ENCODE data around the gene PIM3. TPM values are rescaled to one million over a fixed set of nuclear protein-coding genes. Genes with fewer than 3 reads are reported as not detected.

Gene PIM3
- polyA plus RNA-seq, 1 experiment = 8.3 TPM

DNA sequence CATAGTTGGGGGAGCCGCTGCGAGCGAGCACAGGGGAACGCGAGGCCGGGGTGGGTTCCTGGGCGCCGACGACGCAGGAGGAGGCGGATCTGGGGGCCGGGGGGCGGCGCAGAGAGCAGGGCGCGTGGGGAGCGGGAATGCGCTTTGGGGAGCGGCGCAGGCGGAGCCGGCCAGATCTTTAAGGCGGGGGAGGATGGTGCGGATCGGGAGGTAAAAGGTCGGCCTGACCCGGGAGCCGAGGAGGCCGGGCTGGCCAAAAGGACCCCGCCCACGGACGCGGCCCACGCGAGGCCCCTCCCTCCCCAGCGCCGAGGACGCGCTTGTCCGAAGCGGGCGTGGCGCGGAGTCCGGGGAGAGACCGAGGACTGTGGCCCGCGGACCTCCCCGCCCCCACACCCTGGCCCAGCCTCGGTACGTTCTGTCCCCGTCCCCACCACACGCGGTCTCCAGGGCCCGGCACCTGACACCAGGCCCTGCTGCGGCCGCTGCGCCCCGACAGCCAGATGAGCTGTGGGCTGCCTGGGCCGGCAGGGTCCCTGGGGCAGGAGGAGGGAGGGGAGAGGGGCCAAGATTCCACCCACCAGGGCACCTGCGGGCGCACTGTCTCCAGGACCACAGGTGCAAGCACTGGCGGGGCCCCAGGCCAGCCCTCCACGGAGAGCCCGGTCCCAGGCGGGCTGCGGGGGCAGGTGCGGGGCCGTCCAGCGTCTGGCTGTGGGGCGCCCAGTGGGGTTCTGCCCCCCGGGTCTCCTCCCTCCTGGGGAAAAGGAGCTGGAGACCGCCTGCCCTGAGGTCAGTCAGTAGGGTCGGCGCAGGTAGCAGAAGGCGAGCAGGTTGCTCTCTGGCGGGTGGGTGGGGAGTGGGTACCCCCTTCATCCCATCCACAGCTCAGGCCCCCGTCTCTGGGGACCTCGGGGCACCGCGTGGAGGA is 10.9 kb downstream of the PIM3 start:
- DNase-seq (ENCODE audit: low read depth) = no peak
- H3K4me3 ChIP-seq (ENCODE audit: low read depth, low read length) = peak overlapping the region; percentile 57
- CTCF ChIA-PET = interaction anchor here (1.2 to 1.4 kb wide), 2 partner anchors 17 to 41 kb away, joined by 3 to 4 read pairs; no protein-coding TSS in a partner anchor
- no peaks in the 10 kb centered on the region for H3K27me3 ChIP-seq (ENCODE audit: control insufficient read depth, insufficient read depth, low read length)
- no peaks in the 10 kb centered on the region for H3K36me3 ChIP-seq (ENCODE audit: control insufficient read depth, insufficient read depth, low read length)
- POLR2A ChIA-PET = no interaction called here
- TF ChIP-seq CTCF (IDR thresholded peaks at IDR 0.05; ENCODE audit: insufficient read depth, low read depth, low read length) = no peak

DNA sequence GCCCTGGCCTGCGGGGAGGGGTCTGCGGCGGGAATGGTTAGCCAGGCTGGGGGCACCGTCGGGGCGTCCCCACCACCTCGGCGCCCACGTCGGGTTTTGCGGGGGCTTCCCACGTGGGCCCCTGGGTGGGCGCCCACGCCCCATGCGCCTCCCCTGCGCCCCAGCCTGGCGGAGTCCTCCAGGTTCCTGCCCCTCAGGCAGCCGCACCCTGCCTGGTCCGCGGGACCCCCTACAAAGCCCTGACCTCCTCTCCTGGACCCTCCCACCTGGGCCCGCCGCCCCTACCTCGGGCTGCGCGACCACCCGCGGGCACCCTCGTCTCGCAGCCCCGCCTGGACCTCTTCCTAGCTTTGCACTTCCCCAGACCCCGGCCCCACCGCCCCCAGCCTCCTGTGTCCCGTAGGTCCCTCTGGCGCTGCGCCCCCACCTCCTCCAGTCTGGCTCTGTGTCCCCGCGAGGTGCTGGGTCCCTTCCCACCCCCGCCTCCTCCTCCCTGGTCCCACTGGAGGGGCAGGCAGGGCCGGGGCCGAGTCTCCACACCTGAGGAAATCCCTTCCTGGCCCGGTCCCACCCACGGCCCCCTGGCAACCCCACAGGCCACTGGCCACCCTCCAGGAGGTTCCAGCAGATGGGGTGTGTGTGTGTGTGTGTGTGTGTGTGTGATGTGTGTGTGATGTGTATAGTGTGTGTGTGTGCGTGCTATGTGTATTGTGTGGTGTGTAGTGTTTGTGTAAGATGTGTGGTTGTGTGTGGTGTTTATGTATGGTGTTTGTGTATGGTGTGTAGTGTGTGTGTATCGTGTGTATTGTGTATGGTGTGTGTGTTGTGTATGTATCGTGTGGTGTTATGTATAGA is 11.8 kb downstream of the PIM3 start:
- no peak for DNase-seq (ENCODE audit: low read depth)
- H3K36me3 ChIP-seq (ENCODE audit: control insufficient read depth, insufficient read depth, low read length) = no peaks in the 10 kb centered on the region
- ChIA-PET CTCF (interaction anchor here (1.4 kb wide), 1 partner anchor 42 kb away, joined by 4 read pairs; no protein-coding TSS in a partner anchor), POLR2A (no interaction called here)
- H3K27me3 ChIP-seq (ENCODE audit: control insufficient read depth, insufficient read depth, low read length) = no peaks in the 10 kb centered on the region
- no peak for TF ChIP-seq CTCF (IDR thresholded peaks at IDR 0.05; ENCODE audit: insufficient read depth, low read depth, low read length)
- H3K4me3 ChIP-seq (ENCODE audit: low read depth, low read length) = peak overlapping the region; percentile 57

DNA sequence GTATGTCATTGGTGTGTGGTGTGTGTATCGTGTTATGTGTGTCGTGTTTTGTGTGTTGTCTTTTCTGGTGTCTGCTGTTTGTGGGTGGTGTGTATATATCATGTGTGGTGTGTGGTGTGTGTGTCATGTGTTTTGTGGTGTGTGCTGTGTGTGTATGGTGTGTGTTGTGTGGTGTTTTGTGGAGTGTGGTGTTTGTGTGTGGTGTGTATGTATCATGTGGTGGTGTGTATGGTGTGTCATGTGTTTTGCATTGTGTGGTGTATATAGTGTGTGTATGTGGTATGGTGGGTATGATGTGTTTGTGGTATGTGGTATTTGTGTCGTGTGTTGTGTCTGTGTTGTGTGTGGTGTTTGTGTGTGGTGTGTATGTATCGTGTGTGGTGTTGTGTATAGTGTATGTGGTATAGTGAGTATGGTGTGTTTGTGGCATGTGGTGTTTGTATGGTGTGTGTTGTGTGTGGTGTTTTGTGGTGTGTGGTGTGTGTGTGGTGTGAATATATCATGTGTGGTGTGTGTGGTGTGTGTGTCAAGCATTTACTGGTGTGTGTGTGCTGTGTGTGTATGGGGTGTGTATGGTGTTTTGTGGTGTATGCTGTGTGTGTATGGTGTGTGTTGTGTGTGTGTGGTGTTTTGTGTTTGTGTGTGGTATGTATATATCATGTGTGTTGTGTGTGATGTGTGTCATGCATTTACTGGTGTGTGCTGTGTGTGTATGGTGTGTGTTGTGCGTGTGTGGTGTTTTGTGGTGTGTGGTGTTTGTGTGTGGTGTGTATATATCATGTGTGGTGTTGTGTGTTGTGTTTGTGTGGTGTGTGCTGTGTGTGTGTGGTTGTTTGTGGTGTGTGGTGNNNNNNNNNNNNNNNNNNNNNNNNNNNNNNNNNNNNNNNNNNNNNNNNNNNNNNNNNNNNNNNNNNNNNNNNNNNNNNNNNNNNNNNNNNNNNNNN is 12.7 kb downstream of the PIM3 start:
- Histone ChIP-seq H3K4me3 (ENCODE audit: low read depth, low read length) (no peak overlapping the region), H3K27me3 (ENCODE audit: control insufficient read depth, insufficient read depth, low read length) (no peaks in the 10 kb centered on the region), H3K36me3 (ENCODE audit: control insufficient read depth, insufficient read depth, low read length) (no peaks in the 10 kb centered on the region)
- CTCF ChIA-PET = no interaction called here
- DNase-seq (ENCODE audit: low read depth) = no peak
- TF ChIP-seq CTCF (IDR thresholded peaks at IDR 0.05; ENCODE audit: insufficient read depth, low read depth, low read length) = no peak
- POLR2A ChIA-PET = no interaction called here

- ChIA-PET CTCF (interaction anchor here (1.4 kb wide), 1 partner anchor 45 kb away, joined by 8 read pairs; no protein-coding TSS in a partner anchor), POLR2A (no interaction called here)
- TF ChIP-seq CTCF (IDR thresholded peaks at IDR 0.05; ENCODE audit: insufficient read depth, low read depth, low read length) = no peak
- DNase-seq (ENCODE audit: low read depth) = no peak
- Histone ChIP-seq H3K36me3 (ENCODE audit: control insufficient read depth, insufficient read depth, low read length) (no peaks in the 10 kb centered on the region), H3K27me3 (ENCODE audit: control insufficient read depth, insufficient read depth, low read length) (no peaks in the 10 kb centered on the region), H3K4me3 (ENCODE audit: low read depth, low read length) (no peak overlapping the region)
Observed at GRCh38 chr22:49975543-49976389, 15.2 kb downstream of the PIM3 start.
